ENCODE results near the gene CDK16. TPM values are rescaled to one million over a fixed set of nuclear protein-coding genes. Genes with fewer than 3 reads are reported as not detected.
"Not testable (repeated sequence)": the region's sequence is repeated elsewhere in the genome, so short reads cannot be mapped to it uniquely, and the experiment has no call there.

The CDK16 gene
- total RNA-seq, 1 experiment from 2014 or later = 105 TPM

DNA sequence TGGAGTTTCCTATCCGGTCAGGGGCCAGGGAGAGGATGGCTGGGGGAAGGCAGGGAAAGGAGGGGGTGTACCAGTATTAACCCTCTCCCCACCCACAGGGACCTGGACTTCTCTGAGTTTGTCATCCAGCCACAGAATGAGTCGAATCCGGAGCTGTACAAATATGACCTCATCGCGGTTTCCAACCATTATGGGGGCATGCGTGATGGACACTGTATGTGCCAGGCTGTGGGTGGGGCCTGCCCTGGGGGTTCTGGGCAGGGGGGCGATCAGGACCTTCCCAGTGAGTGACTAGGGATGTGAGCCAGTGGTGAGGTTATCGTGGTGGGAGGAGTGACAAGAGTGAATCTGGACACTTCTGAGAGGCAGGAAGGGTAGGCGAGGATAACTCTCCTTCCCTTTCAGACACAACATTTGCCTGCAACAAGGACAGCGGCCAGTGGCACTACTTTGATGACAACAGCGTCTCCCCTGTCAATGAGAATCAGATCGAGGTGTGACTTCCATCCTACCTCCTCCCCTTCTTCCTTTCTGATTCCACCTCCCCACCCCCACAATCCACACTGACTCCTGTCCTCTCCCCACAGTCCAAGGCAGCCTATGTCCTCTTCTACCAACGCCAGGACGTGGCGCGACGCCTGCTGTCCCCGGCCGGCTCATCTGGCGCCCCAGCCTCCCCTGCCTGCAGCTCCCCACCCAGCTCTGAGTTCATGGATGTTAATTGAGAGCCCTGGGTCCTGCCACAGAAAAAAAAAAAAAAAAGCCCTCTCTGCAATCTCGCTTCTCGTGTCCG, 28.9 kb downstream of the CDK16 start:
- Histone ChIP-seq H3K4me3 (no peak overlapping the region), H3K27ac (no peak overlapping the region), H3K27me3 (replicated peaks) (no peaks in the 10 kb centered on the region), H3K36me3 (peaks cover 11% of the 10 kb centered on the region; the same call in 1 of the 2 replicates), H3K9me3 (replicated peaks) (no peaks in the 10 kb centered on the region), H3K4me1 (replicated peaks) (no peaks in the 10 kb centered on the region)
- no peak for DNase-seq (ENCODE audit: low read depth in 1 of 2, low spot score in 2 of 2)

DNA sequence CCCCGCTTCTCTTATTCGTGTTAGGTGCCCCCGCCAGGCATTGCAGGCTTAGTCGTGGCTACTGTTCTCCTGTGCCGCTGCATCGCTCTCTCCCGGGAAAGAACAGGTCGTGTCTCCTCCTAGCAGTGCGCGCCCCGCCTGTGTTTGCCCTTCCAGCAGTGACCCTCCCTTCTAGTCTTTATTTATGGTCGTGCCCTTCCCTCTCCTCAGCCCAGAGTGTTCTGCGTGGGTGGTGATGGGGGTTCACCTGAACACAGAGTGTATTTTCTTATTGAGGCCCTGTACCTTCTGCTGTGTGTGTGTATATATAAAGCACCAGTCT, 29.5 kb downstream of the CDK16 start:
- peaks cover 11% of the 10 kb centered on the region; the same call in 1 of the 2 replicates for H3K36me3 ChIP-seq
- no peak overlapping the region for H3K4me3 ChIP-seq
- no peaks in the 10 kb centered on the region for H3K9me3 ChIP-seq (replicated peaks)
- no peak for DNase-seq (ENCODE audit: low read depth in 1 of 2, low spot score in 2 of 2)
- no peaks in the 10 kb centered on the region for H3K27me3 ChIP-seq (replicated peaks)
- no peaks in the 10 kb centered on the region for H3K4me1 ChIP-seq (replicated peaks)
- no peak overlapping the region for H3K27ac ChIP-seq

DNA sequence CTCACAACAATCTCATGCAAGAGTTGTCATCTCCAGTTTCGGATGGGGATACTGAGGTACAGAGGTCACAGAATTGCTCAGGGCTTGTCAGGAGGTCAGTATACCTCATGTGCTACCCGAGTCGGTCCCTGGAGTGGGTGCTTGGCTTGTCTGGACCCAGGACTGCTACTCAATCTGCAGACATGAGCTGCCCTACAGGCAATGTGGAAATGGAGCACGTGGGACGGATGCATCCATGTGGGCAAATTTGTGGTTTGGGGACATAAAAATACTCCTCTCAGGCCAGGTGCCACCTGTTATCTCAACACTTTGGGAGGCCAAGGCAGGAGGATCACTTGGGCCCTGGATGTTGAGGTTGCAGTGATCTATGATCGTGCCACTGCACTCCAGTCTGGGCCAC, 30.1 kb downstream of the CDK16 start:
- Histone ChIP-seq H3K36me3 (peaks cover 11% of the 10 kb centered on the region; the same call in 1 of the 2 replicates), H3K4me3 (no peak overlapping the region), H3K9me3 (replicated peaks) (no peaks in the 10 kb centered on the region), H3K27me3 (replicated peaks) (no peaks in the 10 kb centered on the region), H3K4me1 (replicated peaks) (no peaks in the 10 kb centered on the region), H3K27ac (no peak overlapping the region)
- no peak for DNase-seq (ENCODE audit: low read depth in 1 of 2, low spot score in 2 of 2)

DNA sequence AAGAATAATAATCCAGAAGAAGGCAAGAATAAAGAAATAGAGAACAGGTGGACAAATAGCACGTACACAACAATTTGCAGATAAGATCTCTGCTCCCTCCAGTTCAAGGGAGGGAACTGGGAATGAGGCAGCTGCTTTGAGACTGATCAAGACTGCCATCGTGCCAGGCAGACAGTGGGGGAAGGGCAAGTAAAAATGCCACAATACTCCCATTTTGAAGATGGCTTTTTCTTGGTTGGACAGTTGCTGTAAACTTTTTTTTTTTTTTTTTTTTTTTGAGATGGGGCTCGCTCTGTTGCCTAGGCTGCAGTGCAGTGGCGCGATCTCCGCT, 31.5 kb downstream of the CDK16 start:
- Histone ChIP-seq H3K27ac (no peak overlapping the region), H3K36me3 (peaks cover 7% of the 10 kb centered on the region; the same call in 1 of the 2 replicates), H3K4me1 (replicated peaks) (no peaks in the 10 kb centered on the region), H3K27me3 (replicated peaks) (no peaks in the 10 kb centered on the region), H3K9me3 (replicated peaks) (no peaks in the 10 kb centered on the region), H3K4me3 (no peak overlapping the region)
- DNase-seq (ENCODE audit: low read depth in 1 of 2, low spot score in 2 of 2) = no peak

DNA sequence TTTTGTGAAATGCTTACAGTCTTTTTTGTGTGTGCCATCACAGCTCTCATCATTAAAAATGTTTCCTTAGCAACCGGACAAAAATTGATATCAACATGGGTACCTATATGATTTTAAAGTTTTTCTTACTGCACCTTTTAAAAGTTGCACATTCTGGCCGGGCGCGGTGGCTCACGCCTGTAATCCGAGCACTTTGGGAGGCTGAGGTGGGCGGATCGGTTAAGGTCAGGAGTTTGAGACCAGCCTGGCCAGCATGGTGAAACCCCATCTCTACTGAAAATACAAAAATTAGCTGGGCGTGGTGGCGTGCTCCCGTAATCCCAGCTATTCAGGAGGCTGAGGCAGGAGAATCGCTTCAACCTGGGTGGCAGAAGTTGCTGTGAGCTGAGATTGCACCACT, 39.1 kb downstream of the CDK16 start:
- H3K27ac ChIP-seq; H3K9me3 ChIP-seq (replicated peaks); DNase-seq (ENCODE audit: low read depth in 1 of 2, low spot score in 2 of 2); H3K36me3 ChIP-seq; H3K27me3 ChIP-seq (replicated peaks); H3K4me1 ChIP-seq (replicated peaks); H3K4me3 ChIP-seq: not testable (repeated sequence)

DNA sequence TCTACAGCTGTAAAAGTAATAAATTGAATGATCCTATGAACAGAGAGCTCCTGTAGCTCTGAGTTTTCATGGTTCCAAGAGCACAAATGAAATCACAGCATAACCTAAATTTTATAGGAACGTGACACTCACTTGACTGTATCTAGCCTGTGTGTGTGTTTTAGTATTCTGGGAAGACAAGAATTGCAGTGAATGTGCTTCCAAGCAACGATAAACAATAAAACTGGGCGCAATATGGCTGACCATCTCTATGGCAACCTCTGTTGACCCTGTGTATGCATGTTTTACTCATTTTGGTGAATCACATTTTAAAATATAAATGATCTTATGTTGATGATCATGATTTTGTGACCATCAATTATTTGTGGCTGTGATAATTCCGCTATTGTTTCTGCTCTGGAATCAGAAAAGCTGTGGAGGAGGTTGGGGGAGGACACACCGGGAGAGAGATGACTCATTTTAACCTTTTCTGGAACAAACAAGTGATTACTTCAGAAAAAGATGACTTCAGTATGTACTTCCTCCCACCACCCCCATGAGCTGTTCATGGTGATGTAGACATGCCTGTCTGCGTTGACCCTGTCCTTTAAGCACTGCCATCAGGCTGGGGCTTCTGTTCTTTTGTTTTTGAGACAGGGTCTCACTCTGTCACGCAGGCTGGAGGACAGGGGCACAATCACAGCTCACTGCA, 46.1 kb downstream of the CDK16 start:
- no peak for DNase-seq (ENCODE audit: low read depth in 1 of 2, low spot score in 2 of 2)
- H3K27ac ChIP-seq = no peak overlapping the region
- H3K27me3 ChIP-seq (replicated peaks) = no peaks in the 10 kb centered on the region
- H3K4me3 ChIP-seq = no peak overlapping the region
- H3K9me3 ChIP-seq (replicated peaks) = no peaks in the 10 kb centered on the region
- H3K4me1 ChIP-seq (replicated peaks) = no peaks in the 10 kb centered on the region
- H3K36me3 ChIP-seq = no peaks in the 10 kb centered on the region

DNA sequence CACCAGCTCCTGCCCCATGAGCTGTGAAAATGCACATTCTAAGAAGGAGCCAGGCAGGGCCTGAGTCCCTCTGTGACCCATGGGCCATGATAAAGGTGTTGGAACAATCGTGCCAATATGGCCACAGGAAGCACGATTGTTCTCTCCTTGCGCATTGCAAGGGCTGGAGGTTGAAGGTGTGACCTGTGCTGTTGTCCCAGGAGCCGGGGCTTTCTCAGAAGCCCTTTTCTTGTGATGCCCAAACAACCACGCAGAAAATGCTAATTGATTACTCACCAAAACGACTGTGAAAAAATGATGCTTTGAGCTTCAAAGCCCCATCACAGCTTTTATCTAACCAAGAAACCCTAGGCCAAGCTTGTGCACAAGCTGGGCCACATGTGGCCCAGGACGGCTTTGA, 48.2 kb downstream of the CDK16 start:
- no peak for DNase-seq (ENCODE audit: low read depth in 1 of 2, low spot score in 2 of 2)
- Histone ChIP-seq H3K9me3 (replicated peaks) (no peaks in the 10 kb centered on the region), H3K36me3 (no peaks in the 10 kb centered on the region), H3K27ac (no peak overlapping the region), H3K4me1 (replicated peaks) (no peaks in the 10 kb centered on the region), H3K27me3 (replicated peaks) (no peaks in the 10 kb centered on the region), H3K4me3 (no peak overlapping the region)

DNA sequence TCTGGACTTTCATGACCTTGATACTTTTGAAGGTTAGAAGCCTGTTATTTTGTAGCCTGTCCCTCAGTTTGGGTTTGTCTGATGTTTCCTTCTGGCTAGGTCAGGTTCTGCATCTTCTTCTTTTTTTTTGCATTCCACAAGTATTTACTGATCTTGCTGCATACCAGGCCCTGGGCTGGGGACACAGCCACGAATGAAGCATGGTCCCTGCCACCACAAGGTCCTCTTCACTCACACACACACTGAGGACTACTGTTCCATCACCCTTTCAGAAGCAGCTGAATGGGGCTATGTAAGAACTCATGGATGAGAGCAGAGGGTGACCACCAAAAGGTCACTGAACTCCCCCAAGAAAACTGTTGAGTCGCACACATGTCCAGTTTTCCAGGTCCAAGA, 53.5 kb downstream of the CDK16 start:
- H3K27ac ChIP-seq = no peak overlapping the region

DNA sequence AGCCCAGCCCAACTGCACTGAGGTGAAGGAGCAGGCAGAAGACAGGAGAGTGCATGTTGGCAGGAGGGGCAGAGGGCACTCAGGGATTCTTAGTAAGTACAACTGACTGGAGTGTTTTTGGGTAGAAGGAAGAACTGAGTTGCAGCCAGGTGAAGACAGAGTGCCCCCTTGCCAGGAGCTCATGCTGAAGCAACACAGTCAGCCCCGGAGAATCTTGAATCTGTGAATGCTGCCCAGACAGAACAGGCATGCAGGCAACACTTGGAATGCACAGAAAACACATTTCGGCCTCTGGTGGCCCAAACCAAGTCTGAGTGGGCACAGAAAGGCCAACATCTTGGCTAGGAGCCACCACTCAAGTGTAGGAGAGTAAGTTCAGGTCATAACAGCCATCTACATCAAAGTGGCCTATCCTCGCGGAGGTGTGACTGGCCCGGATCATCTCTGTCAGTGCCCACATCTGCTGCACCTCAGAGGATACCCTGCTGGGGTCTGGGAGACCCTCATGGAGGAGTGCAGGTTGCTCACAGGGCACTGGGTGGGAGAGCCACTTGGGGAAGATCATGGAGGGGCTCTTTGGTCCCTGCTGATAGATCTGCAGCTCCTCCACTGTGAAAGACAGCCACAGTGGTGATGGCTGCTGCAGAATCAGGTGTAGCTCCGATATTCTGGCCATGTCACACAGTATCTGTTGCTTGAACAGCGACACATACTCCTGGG, 54.7 kb downstream of the CDK16 start:
- Histone ChIP-seq H3K9me3 (replicated peaks) (no peaks in the 10 kb centered on the region), H3K4me3 (no peak overlapping the region), H3K4me1 (replicated peaks) (no peaks in the 10 kb centered on the region), H3K27ac (no peak overlapping the region), H3K27me3 (replicated peaks) (no peaks in the 10 kb centered on the region), H3K36me3 (no peaks in the 10 kb centered on the region)
- DNase-seq (ENCODE audit: low read depth in 1 of 2, low spot score in 2 of 2) = no peak

More for the DNA sequence above, 53.5 kb downstream of the CDK16 start:
- H3K4me1 ChIP-seq (replicated peaks) = no peaks in the 10 kb centered on the region
- no peaks in the 10 kb centered on the region for H3K27me3 ChIP-seq (replicated peaks)
- H3K36me3 ChIP-seq = no peaks in the 10 kb centered on the region
- no peak overlapping the region for H3K4me3 ChIP-seq
- no peak for DNase-seq (ENCODE audit: low read depth in 1 of 2, low spot score in 2 of 2)
- no peaks in the 10 kb centered on the region for H3K9me3 ChIP-seq (replicated peaks)

DNA sequence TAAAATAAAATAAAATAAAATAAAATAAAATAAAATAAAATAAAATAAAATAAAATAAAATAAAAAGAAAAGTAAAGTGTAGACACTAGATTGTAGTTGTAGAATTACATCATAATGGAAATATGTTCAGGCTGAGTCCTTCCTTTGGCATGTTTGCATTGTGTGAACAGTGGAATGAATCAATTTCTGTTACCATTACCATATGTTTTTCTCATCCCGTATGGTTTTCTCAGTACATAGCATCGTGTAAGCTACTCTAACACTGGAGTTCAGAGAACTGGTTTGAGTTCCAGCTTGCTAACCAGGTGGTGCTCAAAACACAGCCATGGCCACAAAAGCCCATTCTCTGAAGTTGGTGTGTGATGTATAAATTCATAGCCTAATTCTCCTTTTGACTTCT, 60.2 kb downstream of the CDK16 start:
- Histone ChIP-seq H3K4me3 (no peak overlapping the region), H3K27ac (no peak overlapping the region), H3K4me1 (replicated peaks) (no peaks in the 10 kb centered on the region), H3K9me3 (replicated peaks) (no peaks in the 10 kb centered on the region), H3K27me3 (replicated peaks) (no peaks in the 10 kb centered on the region), H3K36me3 (no peaks in the 10 kb centered on the region)
- DNase-seq (ENCODE audit: low read depth in 1 of 2, low spot score in 2 of 2) = no peak

Other genes with a start within 250 kb of the CDK16 start
- not detected in 2 replicates for gene RGN, start 140.2 kb upstream of the CDK16 start, total RNA-seq (2014; rRNA removed; shearing (Covaris generic))
- gene NDUFB11, start 74.0 kb upstream of the CDK16 start, total RNA-seq (2014; rRNA removed; shearing (Covaris generic)) = 77.4 and 115 TPM in 2 replicates
- gene RBM10, start 73.5 kb upstream of the CDK16 start, total RNA-seq (2014; rRNA removed; shearing (Covaris generic)) = 41.6 and 61.6 TPM in 2 replicates
- 144 and 184 TPM in 2 replicates for gene UBA1, start 24.9 kb upstream of the CDK16 start, total RNA-seq (2014; rRNA removed; shearing (Covaris generic))
- 36.6 and 39.5 TPM in 2 replicates for gene USP11, start 14.3 kb downstream of the CDK16 start, total RNA-seq (2014; rRNA removed; shearing (Covaris generic))
- not detected in 2 replicates for gene ZNF157, start 151.9 kb downstream of the CDK16 start, total RNA-seq (2014; rRNA removed; shearing (Covaris generic))